HL-60 (cell line): ENCODE data around the gene MTMR3.

Experiments
- DNase-seq, 2 experiments: peaks; one replicate each; pipeline ENCODE4 v3.0.0-alpha.2; 2010 to 2020; ENCODE audit warnings: low read depth in 1 of 2, low spot score in 1 of 2
- H3K27ac ChIP-seq: fragments of 250-450 bp; sonication (Bioruptor Pico); replicated peaks from 2 replicates; pipeline ENCODE4 v1.5.1; 2020; ENCODE audit warnings: mild to moderate bottlenecking, moderate library complexity
- H3K27me3 ChIP-seq: fragments of 250-450 bp; sonication (Bioruptor Pico); 2 replicates; pipeline ENCODE4 v1.5.1; 2021; ENCODE audit warnings: mild to moderate bottlenecking, moderate library complexity; ENCODE audit not compliant: insufficient read depth, poor library complexity, severe bottlenecking
- H3K4me3 ChIP-seq: replicated peaks from 2 replicates; pipeline ENCODE4 v1.5.1; 2011; ENCODE audit warnings: mild to moderate bottlenecking, control low read depth, low read length; ENCODE audit not compliant: insufficient read depth
- CTCF ChIP-seq: IDR thresholded peaks from one replicate; pipeline ENCODE4 v1.5.1; 2011; ENCODE audit warnings: low read length, control low read depth, inconsistent platforms; ENCODE audit not compliant: insufficient read depth
- GABPA ChIP-seq: IDR thresholded peaks from 2 replicates; pipeline ENCODE4 v1.6.1; 2012; ENCODE audit warnings: low read depth
- POLR2AphosphoS5 ChIP-seq: IDR thresholded peaks from 2 replicates; pipeline ENCODE4 v1.6.1; 2012; ENCODE audit warnings: low read depth
- REST ChIP-seq: IDR thresholded peaks from 2 replicates; pipeline ENCODE4 v1.6.1; 2012; ENCODE audit warnings: low read depth; ENCODE audit not compliant: insufficient replicate concordance
- SPI1 ChIP-seq: IDR thresholded peaks from 2 replicates; pipeline ENCODE4 v1.6.1; 2012; ENCODE audit warnings: low read depth, mild to moderate bottlenecking, borderline replicate concordance

MTMR3 gene

GRCh38 chr22:30020511-30020910 lies 137.5 kb downstream of the MTMR3 start:
- DNase-seq: no peak
- Histone ChIP-seq H3K27ac (no peak overlapping the region), H3K4me3 (no peak overlapping the region), H3K27me3 (no peaks in the 10 kb centered on the region)
- TF ChIP-seq GABPA: no peak
- TF ChIP-seq REST: no peak
- TF ChIP-seq POLR2AphosphoS5: no peak

GRCh38 chr22:30021338-30021737 lies 138.4 kb downstream of the MTMR3 start:
- TF ChIP-seq REST (no peak), SPI1 (no peak), GABPA (no peak), POLR2AphosphoS5 (no peak), CTCF (no peak)
- DNase-seq: no peak
- Histone ChIP-seq H3K27me3 (no peaks in the 10 kb centered on the region), H3K4me3 (no peak overlapping the region), H3K27ac (no peak overlapping the region)

GRCh38 chr22:30021881-30022619 lies 139.1 kb downstream of the MTMR3 start:
- Histone ChIP-seq H3K4me3 (no peak overlapping the region), H3K27me3 (no peaks in the 10 kb centered on the region), H3K27ac (no peak overlapping the region)
- no peak for DNase-seq
- no peak for TF ChIP-seq REST

- Histone ChIP-seq H3K4me3 (no peak overlapping the region), H3K27me3 (no peaks in the 10 kb centered on the region), H3K27ac (no peak overlapping the region)
- DNase-seq: no peak
- TF ChIP-seq REST: no peak
- no peak for TF ChIP-seq GABPA
- TF ChIP-seq POLR2AphosphoS5: no peak
- no peak for TF ChIP-seq SPI1
- no peak for TF ChIP-seq CTCF
Measured at GRCh38 chr22:30023099-30023660, 140.2 kb downstream of the MTMR3 start.
